Lung (tissue), 12 donors: ENCODE results near the gene ALDH3A2. TPM values are rescaled to one million over a fixed set of nuclear protein-coding genes. Genes with fewer than 3 reads are reported as not detected.

ENCODE experiments used
- ATAC-seq: fragments of 200-7000 bp; cut with Tn5 transposase; one replicate; pipeline ENCODE4 v1.9.1; 2020; ENCODE audit warnings: moderate number of reproducible peaks; ENCODE audit not compliant: insufficient read depth, low FRiP score
- DNase-seq, 3 donors: peaks; one replicate each; pipeline ENCODE4 v3.0.0-alpha.2; 2013 to 2017
- H3K27ac ChIP-seq, 2 donors: one replicate each; pipeline ENCODE4 v1.5.1; 2013; ENCODE audit warnings: mild to moderate bottlenecking in 2 of 2, moderate library complexity in 2 of 2, control low read depth in 1 of 2, inconsistent platforms in 1 of 2, low read depth in 1 of 2, low read length in 1 of 2
- H3K27me3 ChIP-seq, 3 donors: one replicate each; pipeline ENCODE4 v1.5.1; 2013; ENCODE audit warnings: low read length in 2 of 3; ENCODE audit not compliant: control insufficient read depth in 3 of 3, insufficient read depth in 3 of 3
- H3K36me3 ChIP-seq, 4 donors: one replicate each; pipeline ENCODE4 v1.5.1; 2013; ENCODE audit warnings: low read length in 4 of 4, mild to moderate bottlenecking in 1 of 4, moderate library complexity in 1 of 4; ENCODE audit not compliant: control insufficient read depth in 4 of 4, insufficient read depth in 4 of 4
- H3K4me1 ChIP-seq, 5 donors: one replicate each; pipeline ENCODE4 v1.5.1; 2013; ENCODE audit warnings: low read length in 5 of 5, mild to moderate bottlenecking in 2 of 5, moderate library complexity in 1 of 5; ENCODE audit not compliant: control insufficient read depth in 5 of 5, insufficient read depth in 5 of 5
- H3K4me3 ChIP-seq: one replicate; pipeline ENCODE4 v1.5.1; 2013; ENCODE audit warnings: mild to moderate bottlenecking, control low read depth, moderate library complexity
- H3K9ac ChIP-seq, 2 donors: one replicate each; pipeline ENCODE4 v1.5.1; 2013; ENCODE audit warnings: low read length in 2 of 2, control low read depth in 1 of 2; ENCODE audit not compliant: insufficient read depth in 1 of 2
- H3K9me3 ChIP-seq, 4 donors: one replicate each; pipeline ENCODE4 v1.5.1; 2013; ENCODE audit warnings: low read length in 3 of 4, mild to moderate bottlenecking in 1 of 4, moderate library complexity in 1 of 4; ENCODE audit not compliant: control insufficient read depth in 4 of 4, insufficient read depth in 3 of 4
- WGBS, 2 donors: extraction: QIAGEN DNeasy Blood & Tissue Kit; methylation state at CpG; one replicate each; pipeline ENCODE4 v1.1.7; 2013; 5-methylcytosine and 5-hydroxymethylcytosine counted together
- polyA plus RNA-seq, 2 donors: library from polyadenylated mRNA; stranded (reverse); fragments of 200-250 nt; gene quantifications; one replicate each; pipeline ENCODE4 v1.2.1, GENCODE V29; 2013
- total RNA-seq, 2 donors: library from RNA; depleted of rRNA in 1 of 2; stranded (reverse); fragments of >200 nt in 1 of 2; gene quantifications; one replicate each; pipeline ENCODE4 v1.2.1, GENCODE V29; 2014 to 2021
- TF ChIP-seq, protein P1 (sequence below): IDR thresholded peaks from 2 replicates; pipeline ENCODE4 v1.5.1; 2012; ENCODE audit warnings: mild to moderate bottlenecking; ENCODE audit errors: control extremely low read depth, extremely low read depth
- donor health status: control.
- donor health status: control.
- donor health status: Bipolar disorder and iron deficiency.
- donor health status: healthy.
- donor health status: DM: yes; HTN: yes; CAD: no.

ALDH3A2 gene
- total and polyA plus RNA-seq, 4 donors, result 50.7 to 107 (median 79.3) TPM

DNA sequence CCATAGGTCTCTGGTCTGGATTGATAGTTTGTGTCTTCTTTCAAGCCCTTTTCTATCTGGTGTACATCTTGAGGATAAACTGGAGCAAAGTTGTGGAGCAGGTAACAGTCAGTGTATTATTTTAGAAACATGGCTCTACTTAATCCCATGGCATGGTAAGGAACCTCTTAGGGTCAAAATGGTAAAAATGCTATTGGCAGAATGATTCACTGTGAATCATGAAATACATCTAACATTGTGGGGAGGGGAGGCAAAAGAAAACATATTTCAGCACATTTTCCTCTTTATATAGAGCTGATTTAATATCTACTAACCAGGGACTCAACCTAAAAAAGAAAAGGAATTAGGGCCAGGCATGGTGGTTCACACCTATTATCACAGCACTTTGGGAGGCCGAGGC lies 17.9 kb upstream of the ALDH3A2 start:
- Histone ChIP-seq H3K27ac (no peak overlapping the region), H3K9me3 (no peaks in the 10 kb centered on the region), H3K36me3 (no peaks in the 10 kb centered on the region), H3K9ac (no peak overlapping the region), H3K4me3 (no peak overlapping the region), H3K4me1 (no peaks in the 10 kb centered on the region), H3K27me3 (peaks cover 0 to 4% (median 0%) of the 10 kb centered on the region in 3 donors)
- ATAC-seq, result no peak
- TF ChIP-seq, protein P1, sequence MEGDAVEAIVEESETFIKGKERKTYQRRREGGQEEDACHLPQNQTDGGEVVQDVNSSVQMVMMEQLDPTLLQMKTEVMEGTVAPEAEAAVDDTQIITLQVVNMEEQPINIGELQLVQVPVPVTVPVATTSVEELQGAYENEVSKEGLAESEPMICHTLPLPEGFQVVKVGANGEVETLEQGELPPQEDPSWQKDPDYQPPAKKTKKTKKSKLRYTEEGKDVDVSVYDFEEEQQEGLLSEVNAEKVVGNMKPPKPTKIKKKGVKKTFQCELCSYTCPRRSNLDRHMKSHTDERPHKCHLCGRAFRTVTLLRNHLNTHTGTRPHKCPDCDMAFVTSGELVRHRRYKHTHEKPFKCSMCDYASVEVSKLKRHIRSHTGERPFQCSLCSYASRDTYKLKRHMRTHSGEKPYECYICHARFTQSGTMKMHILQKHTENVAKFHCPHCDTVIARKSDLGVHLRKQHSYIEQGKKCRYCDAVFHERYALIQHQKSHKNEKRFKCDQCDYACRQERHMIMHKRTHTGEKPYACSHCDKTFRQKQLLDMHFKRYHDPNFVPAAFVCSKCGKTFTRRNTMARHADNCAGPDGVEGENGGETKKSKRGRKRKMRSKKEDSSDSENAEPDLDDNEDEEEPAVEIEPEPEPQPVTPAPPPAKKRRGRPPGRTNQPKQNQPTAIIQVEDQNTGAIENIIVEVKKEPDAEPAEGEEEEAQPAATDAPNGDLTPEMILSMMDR, result no peak
- DNase-seq, result no peak
- WGBS, 2 donors, result 87 to 91% methylated on average over 1 of the region's 1 CpG

DNA sequence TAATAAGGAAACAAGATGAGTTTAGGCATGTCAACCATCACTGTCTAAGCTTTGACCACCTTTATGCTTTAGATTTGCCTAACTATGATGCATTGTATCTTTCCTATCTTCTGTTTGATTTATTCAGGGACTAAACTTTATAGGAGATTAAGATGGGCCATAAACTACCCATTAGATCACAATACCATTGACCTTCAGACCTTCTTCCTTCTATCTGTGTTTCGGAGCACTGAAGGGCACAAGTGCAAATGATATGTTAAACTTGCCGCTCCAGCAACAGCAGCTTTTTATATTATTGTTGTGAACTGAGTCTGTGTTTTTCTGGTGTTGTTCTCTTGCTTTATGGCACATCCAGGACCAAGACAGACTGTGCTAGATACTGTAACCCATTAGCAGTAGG lies 16.6 kb upstream of the ALDH3A2 start:
- no peak overlapping the region for H3K27ac ChIP-seq
- H3K27me3 ChIP-seq, result peaks cover 0 to 4% (median 0%) of the 10 kb centered on the region in 3 donors
- 87 to 92% methylated on average over 2 of the region's 2 CpGs for WGBS, 2 donors
- ATAC-seq, result no peak
- H3K9me3 ChIP-seq, result no peaks in the 10 kb centered on the region
- DNase-seq, result no peak
- H3K36me3 ChIP-seq, result no peaks in the 10 kb centered on the region
- no peaks in the 10 kb centered on the region for H3K4me1 ChIP-seq
- TF ChIP-seq, protein P1, result no peak
- no peak overlapping the region for H3K9ac ChIP-seq
- H3K4me3 ChIP-seq, result no peak overlapping the region

DNA sequence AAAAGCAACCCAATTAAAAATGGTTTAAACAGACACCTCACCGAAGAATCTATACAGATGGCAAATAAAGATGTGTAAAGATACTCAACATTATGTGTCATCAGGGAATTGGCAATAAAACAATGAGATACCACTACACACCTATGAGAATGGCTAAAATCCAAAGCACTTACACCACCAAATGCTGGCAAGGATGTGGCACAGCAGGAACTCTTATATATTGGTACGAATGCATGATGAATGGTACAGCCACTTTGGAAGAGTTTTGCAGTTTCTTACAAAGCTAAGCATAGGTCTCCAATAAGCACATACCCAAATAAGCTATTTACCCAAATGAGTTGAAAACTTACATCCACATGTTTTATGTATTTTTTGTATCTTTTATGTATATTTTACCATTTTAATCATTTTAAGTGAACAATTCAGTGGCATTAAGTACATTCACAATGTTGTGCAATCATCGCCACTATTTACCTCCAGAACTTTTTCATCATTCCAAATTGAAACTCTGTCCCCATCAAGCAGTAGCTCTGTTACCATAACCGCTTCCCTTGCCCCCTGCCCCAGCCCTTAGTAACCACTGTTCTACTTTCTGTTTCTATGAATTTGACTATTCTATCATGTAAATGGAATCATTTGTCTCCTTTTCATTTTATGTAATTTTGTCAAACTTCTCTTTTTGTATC lies 6.7 kb upstream of the ALDH3A2 start:
- Histone ChIP-seq H3K36me3 (no peaks in the 10 kb centered on the region), H3K27ac (no peak overlapping the region), H3K4me1 (peaks cover 0 to 2% (median 0%) of the 10 kb centered on the region in 5 donors), H3K9me3 (no peaks in the 10 kb centered on the region), H3K27me3 (peaks cover 0 to 12% (median 0%) of the 10 kb centered on the region in 3 donors), H3K4me3 (no peak overlapping the region), H3K9ac (no peak overlapping the region)
- TF ChIP-seq, protein P1, result no peak
- 79 to 84% methylated on average over 4 of the region's 4 CpGs for WGBS, 2 donors
- DNase-seq (no peak), ATAC-seq (no peak)

DNA sequence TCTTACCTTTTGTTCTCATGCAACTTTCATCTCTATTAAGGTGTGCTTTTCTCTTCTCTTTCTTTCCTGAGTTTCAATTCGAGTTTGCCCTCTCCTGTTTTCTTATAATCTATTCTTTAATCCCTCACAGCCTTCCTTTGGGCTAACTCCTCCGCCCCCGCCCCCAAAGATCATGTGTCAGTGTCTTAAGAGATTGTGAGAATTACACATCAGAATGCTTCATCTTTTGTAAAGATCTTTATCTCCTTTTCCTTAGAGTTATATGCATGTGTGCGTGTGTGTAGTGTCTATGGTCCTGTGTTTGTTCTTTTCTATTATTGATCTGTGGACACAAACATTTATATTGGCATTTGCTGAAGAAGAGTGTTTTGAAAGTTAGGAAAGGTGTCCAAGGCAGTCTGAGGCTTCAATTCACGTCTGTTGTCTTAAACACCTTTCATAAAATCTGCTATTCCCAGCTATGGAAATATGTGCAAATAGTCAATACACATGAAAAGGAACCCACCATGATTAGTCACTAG lies 6.1 kb upstream of the ALDH3A2 start:
- 64 to 70% methylated on average over 5 of the region's 5 CpGs for WGBS, 2 donors

More for the DNA sequence above, 6.1 kb upstream of the ALDH3A2 start:
- TF ChIP-seq, protein P1, result no peak
- Histone ChIP-seq H3K36me3 (no peaks in the 10 kb centered on the region), H3K4me1 (peaks cover 0 to 8% (median 2%) of the 10 kb centered on the region in 5 donors), H3K4me3 (no peak overlapping the region), H3K27ac (no peak overlapping the region), H3K9me3 (no peaks in the 10 kb centered on the region), H3K9ac (no peak overlapping the region), H3K27me3 (peaks cover 0 to 12% (median 0%) of the 10 kb centered on the region in 3 donors)
- no peak for ATAC-seq
- no peak for DNase-seq
